ENCODE results near the gene PLCB1. TPM values are rescaled to one million over a fixed set of nuclear protein-coding genes. Genes with fewer than 3 reads are reported as not detected.
A peak's percentile ranks its signal among the peaks of the same experiment; 100 is the strongest.

Gene PLCB1
- total and polyA plus RNA-seq, 2 experiments from 2014 or later: 8.0 to 17.6 TPM

- H3K4me1 ChIP-seq (ENCODE audit: low read depth): no peaks in the 10 kb centered on the region
- TF ChIP-seq, protein P1, sequence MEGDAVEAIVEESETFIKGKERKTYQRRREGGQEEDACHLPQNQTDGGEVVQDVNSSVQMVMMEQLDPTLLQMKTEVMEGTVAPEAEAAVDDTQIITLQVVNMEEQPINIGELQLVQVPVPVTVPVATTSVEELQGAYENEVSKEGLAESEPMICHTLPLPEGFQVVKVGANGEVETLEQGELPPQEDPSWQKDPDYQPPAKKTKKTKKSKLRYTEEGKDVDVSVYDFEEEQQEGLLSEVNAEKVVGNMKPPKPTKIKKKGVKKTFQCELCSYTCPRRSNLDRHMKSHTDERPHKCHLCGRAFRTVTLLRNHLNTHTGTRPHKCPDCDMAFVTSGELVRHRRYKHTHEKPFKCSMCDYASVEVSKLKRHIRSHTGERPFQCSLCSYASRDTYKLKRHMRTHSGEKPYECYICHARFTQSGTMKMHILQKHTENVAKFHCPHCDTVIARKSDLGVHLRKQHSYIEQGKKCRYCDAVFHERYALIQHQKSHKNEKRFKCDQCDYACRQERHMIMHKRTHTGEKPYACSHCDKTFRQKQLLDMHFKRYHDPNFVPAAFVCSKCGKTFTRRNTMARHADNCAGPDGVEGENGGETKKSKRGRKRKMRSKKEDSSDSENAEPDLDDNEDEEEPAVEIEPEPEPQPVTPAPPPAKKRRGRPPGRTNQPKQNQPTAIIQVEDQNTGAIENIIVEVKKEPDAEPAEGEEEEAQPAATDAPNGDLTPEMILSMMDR (IDR thresholded peaks at IDR 0.05; ENCODE audit: low read depth, low read length): no peak
- no peaks in the 10 kb centered on the region for H3K9me3 ChIP-seq (ENCODE audit: low read depth)
- no peaks in the 10 kb centered on the region for H3K27me3 ChIP-seq
- DNase-seq (ENCODE audit: low read depth in 1 of 2, low spot score in 1 of 2): peak in 1 of 2 donors; percentile 91
- H3K36me3 ChIP-seq: no peaks in the 10 kb centered on the region
- H3K4me3 ChIP-seq: no peak overlapping the region
- no peak overlapping the region for H3K27ac ChIP-seq
Observed at GRCh38 chr20:8144282-8145245, 12.5 kb downstream of the PLCB1 start.

DNA sequence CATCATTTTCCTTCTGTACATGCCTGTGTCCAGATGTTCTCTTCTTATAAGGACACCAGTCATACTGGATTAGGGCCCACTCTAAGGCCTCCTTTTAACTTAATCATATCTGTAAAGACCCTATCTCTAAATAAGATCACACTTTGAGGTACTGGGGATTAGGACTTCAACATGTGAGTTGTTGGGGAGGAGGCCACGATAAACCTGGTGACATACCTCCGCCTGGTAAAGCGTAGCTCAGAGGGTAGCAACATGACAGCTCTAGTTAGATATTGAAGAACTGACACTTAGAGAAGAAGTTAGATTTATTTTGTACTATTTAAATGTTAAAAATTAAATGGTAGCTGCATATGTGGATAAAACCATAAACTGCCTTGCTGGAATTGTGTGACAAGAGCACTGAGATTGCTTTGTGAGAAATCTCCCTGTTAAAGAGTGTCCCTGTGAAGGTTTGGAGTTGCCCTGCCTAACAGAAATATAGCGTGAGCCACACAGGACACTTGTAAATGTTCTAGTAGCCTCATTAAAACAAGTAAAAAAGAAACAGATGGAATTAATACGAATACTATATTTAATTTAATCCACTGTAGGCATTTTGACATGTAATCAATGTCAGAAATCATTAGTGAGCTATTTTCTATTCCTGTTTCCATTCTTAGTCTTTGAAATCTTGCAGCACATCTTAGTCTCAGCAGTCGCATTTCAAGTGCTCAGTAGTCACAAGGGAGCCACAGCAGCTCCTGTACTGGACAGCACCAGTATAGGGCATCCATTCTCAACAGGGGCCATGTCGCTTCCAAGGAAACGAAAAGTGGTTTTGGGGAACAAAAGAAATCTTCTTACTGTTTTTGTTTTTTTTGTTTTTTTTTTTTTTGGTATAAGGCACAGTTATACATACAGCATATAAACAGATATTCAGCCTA, 13.4 kb downstream of the PLCB1 start:
- no peaks in the 10 kb centered on the region for H3K4me1 ChIP-seq (ENCODE audit: low read depth)
- H3K36me3 ChIP-seq: no peaks in the 10 kb centered on the region
- DNase-seq (ENCODE audit: low read depth in 1 of 2, low spot score in 1 of 2): no peak
- H3K27me3 ChIP-seq: no peaks in the 10 kb centered on the region
- H3K4me3 ChIP-seq: no peak overlapping the region
- no peaks in the 10 kb centered on the region for H3K9me3 ChIP-seq (ENCODE audit: low read depth)
- H3K27ac ChIP-seq: no peak overlapping the region
- TF ChIP-seq, protein P1 (IDR thresholded peaks at IDR 0.05; ENCODE audit: low read depth, low read length): no peak

DNA sequence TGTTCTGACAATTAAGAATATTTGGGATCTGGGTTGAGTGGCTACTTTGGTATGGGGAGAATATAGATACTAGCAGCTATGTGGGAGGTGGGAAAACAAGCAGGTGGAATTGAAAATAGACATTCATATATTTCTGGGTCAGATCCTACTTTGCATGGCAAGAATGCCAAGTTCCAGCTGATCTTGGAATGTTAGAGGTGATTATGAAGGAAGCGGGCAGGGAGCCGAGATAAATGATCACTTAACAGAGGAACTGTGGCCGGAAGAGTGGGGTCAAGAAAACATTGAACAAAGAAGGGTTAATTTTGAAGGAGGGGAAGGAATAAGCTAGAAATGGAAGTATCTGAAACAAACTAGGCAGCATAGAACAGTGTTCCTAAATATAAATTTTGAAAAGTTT, 15.4 kb downstream of the PLCB1 start:
- Histone ChIP-seq H3K27me3 (no peaks in the 10 kb centered on the region), H3K4me1 (ENCODE audit: low read depth) (no peaks in the 10 kb centered on the region), H3K36me3 (no peaks in the 10 kb centered on the region), H3K27ac (no peak overlapping the region), H3K4me3 (no peak overlapping the region), H3K9me3 (ENCODE audit: low read depth) (no peaks in the 10 kb centered on the region)
- TF ChIP-seq, protein P1 (IDR thresholded peaks at IDR 0.05; ENCODE audit: low read depth, low read length): no peak
- no peak for DNase-seq (ENCODE audit: low read depth in 1 of 2, low spot score in 1 of 2)

DNA sequence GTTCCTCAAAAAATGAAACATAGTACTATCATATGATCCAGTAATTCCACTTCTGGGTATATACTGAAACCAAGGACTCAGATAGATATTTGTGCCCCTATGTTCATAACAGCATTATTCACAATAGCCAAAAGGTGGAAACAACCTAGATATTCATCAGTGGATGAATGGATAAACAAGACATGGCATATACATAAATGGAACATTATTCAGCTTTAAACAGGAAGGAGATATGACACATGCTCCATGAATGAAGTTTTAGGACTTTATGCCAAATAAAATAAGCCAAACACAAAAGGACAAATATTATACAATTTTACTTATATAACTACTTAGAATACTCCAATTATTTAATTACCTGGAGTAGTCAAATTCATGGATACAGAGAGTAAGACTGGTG, 16.4 kb downstream of the PLCB1 start:
- H3K4me1 ChIP-seq (ENCODE audit: low read depth): peaks cover 7% of the 10 kb centered on the region
- TF ChIP-seq, protein P1 (IDR thresholded peaks at IDR 0.05; ENCODE audit: low read depth, low read length): no peak
- H3K4me3 ChIP-seq: no peak overlapping the region
- no peaks in the 10 kb centered on the region for H3K27me3 ChIP-seq
- H3K27ac ChIP-seq: no peak overlapping the region
- no peaks in the 10 kb centered on the region for H3K9me3 ChIP-seq (ENCODE audit: low read depth)
- H3K36me3 ChIP-seq: no peaks in the 10 kb centered on the region
- no peak for DNase-seq (ENCODE audit: low read depth in 1 of 2, low spot score in 1 of 2)

DNA sequence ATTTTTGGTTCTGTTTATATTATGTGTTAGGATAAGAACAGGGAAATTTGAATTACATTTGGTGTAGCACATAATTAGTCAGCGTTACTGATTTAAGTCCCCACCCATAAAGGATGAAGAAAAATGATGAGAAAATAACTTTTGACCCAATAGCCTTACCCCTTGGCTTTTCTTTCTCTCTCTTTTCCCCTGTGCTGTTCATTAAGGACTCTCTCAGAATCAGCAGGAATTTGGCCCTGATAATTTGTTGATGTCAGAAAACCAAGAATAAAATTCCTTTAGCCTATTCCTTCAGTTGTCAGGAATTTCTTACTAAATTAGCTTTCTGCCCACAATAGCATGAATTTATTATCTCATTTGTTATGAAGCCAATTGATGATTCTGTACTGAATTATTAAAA, 18.5 kb downstream of the PLCB1 start:
- Histone ChIP-seq H3K4me3 (no peak overlapping the region), H3K36me3 (no peaks in the 10 kb centered on the region), H3K27me3 (no peaks in the 10 kb centered on the region), H3K4me1 (ENCODE audit: low read depth) (peaks cover 9% of the 10 kb centered on the region), H3K27ac (no peak overlapping the region), H3K9me3 (ENCODE audit: low read depth) (no peaks in the 10 kb centered on the region)
- DNase-seq (ENCODE audit: low read depth in 1 of 2, low spot score in 1 of 2): peak in 1 of 2 donors; percentile 40
- TF ChIP-seq, protein P1 (IDR thresholded peaks at IDR 0.05; ENCODE audit: low read depth, low read length): no peak
